MM.1S (cell line): ENCODE results near the gene DIS3L2.
"Not testable (repeated sequence)": the region's sequence is repeated elsewhere in the genome, so short reads cannot be mapped to it uniquely, and the experiment has no call there.

Experiments used
- DNase-seq: peaks from one replicate; pipeline ENCODE4 v3.0.0-alpha.2; 2015
- H2AFZ ChIP-seq: fragments of 300-600 bp; sonication (generic); 2 replicates; pipeline ENCODE4 v1.6.0; 2016; ENCODE audit warnings: antibody characterized with exemption, low read length
- H3F3A ChIP-seq: fragments of 300-600 bp; sonication (generic); 2 replicates; pipeline ENCODE4 v1.6.1; 2016; ENCODE audit warnings: mild to moderate bottlenecking, antibody characterized with exemption, low read length, moderate library complexity, mixed read lengths; ENCODE audit not compliant: insufficient read depth
- H3K27ac ChIP-seq: fragments of 300-600 bp; sonication (generic); 2 replicates; pipeline ENCODE4 v1.5.1; 2016; ENCODE audit warnings: mild to moderate bottlenecking, low read length
- H3K27me3 ChIP-seq: fragments of 300-600 bp; sonication (generic); replicated peaks from 2 replicates; pipeline ENCODE4 v1.6.0; 2016; ENCODE audit warnings: low read length; ENCODE audit not compliant: insufficient read depth
- H3K36me3 ChIP-seq: fragments of 300-600 bp; sonication (generic); replicated peaks from 2 replicates; pipeline ENCODE4 v1.6.1; 2016; ENCODE audit warnings: mild to moderate bottlenecking, low read length, mixed read lengths; ENCODE audit not compliant: insufficient read depth
- H3K4me1 ChIP-seq: fragments of 300-600 bp; sonication (generic); 2 replicates; pipeline ENCODE4 v1.6.1; 2016; ENCODE audit warnings: low read length, mixed read lengths
- H3K4me2 ChIP-seq: fragments of 300-600 bp; sonication (generic); 2 replicates; pipeline ENCODE4 v1.6.0; 2016; ENCODE audit warnings: low read depth, low read length
- H3K4me3 ChIP-seq: fragments of 300-600 bp; sonication (generic); 2 replicates; pipeline ENCODE4 v1.5.1; 2016; ENCODE audit warnings: low read length, mixed read lengths
- H3K79me2 ChIP-seq: fragments of 300-600 bp; sonication (generic); 2 replicates; pipeline ENCODE4 v1.6.1; 2016; ENCODE audit warnings: mixed run types, low read length, mixed read lengths
- H3K9ac ChIP-seq: fragments of 300-600 bp; sonication (generic); 2 replicates; pipeline ENCODE4 v1.6.1; 2016; ENCODE audit warnings: low read length, mixed read lengths
- H3K9me2 ChIP-seq: fragments of 300-600 bp; sonication (generic); replicated peaks from 2 replicates; pipeline ENCODE4 v1.6.1; 2016; ENCODE audit warnings: mild to moderate bottlenecking, low read length, mixed read lengths; ENCODE audit not compliant: insufficient read depth
- H3K9me3 ChIP-seq: fragments of 300-600 bp; sonication (generic); replicated peaks from 2 replicates; pipeline ENCODE4 v1.6.1; 2016; ENCODE audit warnings: mild to moderate bottlenecking, low read length, mixed read lengths; ENCODE audit not compliant: insufficient read depth
- H4K20me1 ChIP-seq: fragments of 300-600 bp; sonication (generic); 2 replicates; pipeline ENCODE4 v1.6.1; 2016; ENCODE audit warnings: mild to moderate bottlenecking, low read length, moderate library complexity, mixed read lengths; ENCODE audit not compliant: insufficient read depth
- CTCF ChIP-seq: fragments of 300-600 bp; sonication (generic); IDR thresholded peaks from 2 replicates; pipeline ENCODE4 v1.5.1; 2016; ENCODE audit warnings: antibody characterized with exemption, low read length, mixed read lengths
- EZH2 ChIP-seq: fragments of 300-600 bp; sonication (generic); optimal IDR thresholded peaks from 2 replicates; pipeline ENCODE3; 2017; ENCODE audit warnings: low read depth, mild to moderate bottlenecking, antibody characterized with exemption, low read length, mixed read lengths
- EZH2phosphoT487 ChIP-seq: fragments of 300-600 bp; sonication (generic); IDR thresholded peaks from 2 replicates; pipeline ENCODE4 v1.6.1; 2018; ENCODE audit warnings: antibody characterized with exemption, low read length

The DIS3L2 gene

DNA sequence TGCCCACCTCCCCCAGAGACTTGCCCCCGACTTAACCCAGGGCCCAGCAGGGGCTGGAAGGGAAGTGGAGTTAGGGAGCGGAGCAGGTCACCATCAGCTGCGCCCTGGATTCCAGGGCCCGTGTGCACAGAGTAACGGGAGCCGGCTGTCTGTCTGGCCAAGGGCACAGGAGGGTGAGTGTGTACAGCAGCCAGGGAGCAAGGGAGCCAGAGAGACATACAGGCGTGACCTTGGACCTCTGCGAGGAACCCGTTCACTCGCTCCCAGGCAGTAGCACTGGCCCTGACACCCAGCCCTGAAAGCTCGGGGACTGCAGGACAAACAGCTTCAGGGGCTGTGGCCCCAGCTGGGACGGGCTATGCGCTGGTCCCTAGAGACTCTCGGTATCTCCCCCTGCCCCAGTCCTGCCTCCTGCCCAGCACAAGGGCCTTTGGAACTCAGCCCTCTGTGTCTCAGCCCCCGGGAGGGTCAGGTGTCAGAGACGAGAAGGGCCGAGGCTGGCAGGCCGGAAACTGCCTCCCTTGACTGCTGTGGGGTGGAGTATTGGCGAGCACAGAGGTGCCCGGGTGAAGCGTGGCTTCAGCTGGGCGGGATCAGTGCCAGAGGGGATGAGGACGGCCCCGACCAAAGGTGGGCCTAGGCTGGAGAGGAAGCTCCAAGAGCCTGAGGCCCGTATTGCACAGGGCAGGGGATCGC, 370.9 kb downstream of the DIS3L2 start:
- H3K4me1 ChIP-seq, H3K4me3 ChIP-seq, H3K79me2 ChIP-seq, H3K4me2 ChIP-seq, H3K9me3 ChIP-seq, H4K20me1 ChIP-seq, H3K9ac ChIP-seq, H3K9me2 ChIP-seq, H3K27ac ChIP-seq, DNase-seq, H3F3A ChIP-seq, H3K27me3 ChIP-seq, H3K36me3 ChIP-seq, H2AFZ ChIP-seq: not testable (repeated sequence)

DNA sequence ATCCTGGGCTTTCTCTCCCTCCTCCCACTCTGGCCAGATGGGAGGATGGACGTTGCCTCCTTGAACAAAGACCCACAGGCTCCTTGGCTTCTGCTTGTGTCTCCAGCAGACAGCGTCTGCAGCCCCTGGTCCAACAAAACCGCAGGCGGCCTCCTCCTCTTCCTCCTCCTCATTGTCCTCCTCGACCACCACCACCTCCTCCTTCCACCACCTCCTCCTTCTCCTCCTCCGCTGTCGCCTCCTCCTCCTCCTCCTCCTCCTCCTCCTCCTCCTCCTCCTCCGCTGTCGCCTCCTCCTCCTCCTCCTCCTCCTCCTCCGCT, 371.4 kb downstream of the DIS3L2 start:
- no peak for DNase-seq
- Histone ChIP-seq H2AFZ (no peak overlapping the region), H3K27ac (no peak overlapping the region), H3K36me3 (no peaks in the 10 kb centered on the region), H3K4me2 (no peak overlapping the region), H3K9me3 (no peaks in the 10 kb centered on the region), H3K9ac (no peak overlapping the region), H3K9me2 (no peaks in the 10 kb centered on the region), H3K4me1 (no peaks in the 10 kb centered on the region), H4K20me1 (no peaks in the 10 kb centered on the region), H3K79me2 (no peaks in the 10 kb centered on the region), H3K27me3 (no peaks in the 10 kb centered on the region), H3F3A (no peaks in the 10 kb centered on the region), H3K4me3 (no peak overlapping the region)
- TF ChIP-seq CTCF (no peak), EZH2 (no peak), EZH2phosphoT487 (no peak)

- Histone ChIP-seq H2AFZ (no peak overlapping the region), H3K36me3 (no peaks in the 10 kb centered on the region), H4K20me1 (no peaks in the 10 kb centered on the region), H3K9me3 (no peaks in the 10 kb centered on the region), H3K79me2 (no peaks in the 10 kb centered on the region), H3K4me3 (no peak overlapping the region), H3K9me2 (no peaks in the 10 kb centered on the region), H3K4me1 (no peaks in the 10 kb centered on the region), H3K9ac (no peak overlapping the region), H3F3A (no peaks in the 10 kb centered on the region), H3K4me2 (no peak overlapping the region), H3K27me3 (no peaks in the 10 kb centered on the region), H3K27ac (no peak overlapping the region)
- TF ChIP-seq CTCF, result peak; percentile 31
- TF ChIP-seq EZH2phosphoT487, result no peak
- no peak for DNase-seq
These were observed 372.0 kb downstream of the DIS3L2 start for GRCh38 chr2:232333361-232334135.

DNA sequence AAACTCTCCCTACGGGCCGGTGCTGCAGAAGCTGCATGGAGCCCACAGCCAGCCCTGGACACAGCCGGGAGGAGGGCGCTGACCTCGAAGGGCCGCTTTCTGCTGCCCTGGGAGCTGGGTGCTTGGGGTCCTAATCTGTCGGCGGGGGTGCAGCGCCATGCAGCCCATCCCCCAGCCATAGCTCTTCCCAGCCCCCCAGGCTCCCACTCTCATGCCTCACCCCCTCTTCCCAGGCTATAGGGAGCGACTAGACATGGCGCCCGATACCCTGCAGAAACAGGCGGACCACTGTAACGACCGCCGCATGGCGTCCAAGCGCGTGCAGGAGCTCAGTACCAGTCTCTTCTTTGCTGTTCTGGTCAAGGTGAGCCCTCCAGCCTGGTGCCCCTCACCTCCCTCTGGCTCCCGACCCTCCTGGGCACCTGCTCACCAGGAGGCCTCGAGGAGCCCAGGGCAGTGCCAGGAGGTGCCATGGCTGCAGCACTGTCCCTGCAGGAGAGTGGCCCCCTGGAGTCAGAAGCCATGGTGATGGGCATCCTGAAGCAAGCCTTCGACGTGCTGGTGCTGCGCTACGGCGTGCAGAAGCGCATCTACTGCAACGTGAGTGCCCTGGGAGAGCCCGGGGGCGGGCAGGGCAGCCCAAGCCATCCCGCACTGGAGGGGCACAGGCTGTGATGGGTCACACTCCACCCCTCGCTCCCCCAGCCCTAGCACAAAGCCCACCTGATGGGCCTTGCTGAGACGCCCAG, 372.8 kb downstream of the DIS3L2 start:
- H3K36me3 ChIP-seq, H3K79me2 ChIP-seq, H3K4me2 ChIP-seq, H3K4me3 ChIP-seq, H3F3A ChIP-seq, H3K9me2 ChIP-seq, H3K9ac ChIP-seq, H3K9me3 ChIP-seq, H3K27me3 ChIP-seq, H2AFZ ChIP-seq, H3K4me1 ChIP-seq, DNase-seq, H4K20me1 ChIP-seq, H3K27ac ChIP-seq: not testable (repeated sequence)

GRCh38 chr2:232334885-232335205, 373.3 kb downstream of the DIS3L2 start:
- not testable (repeated sequence) for H3K36me3 ChIP-seq, DNase-seq, H3K9ac ChIP-seq, H3K27ac ChIP-seq, H3F3A ChIP-seq, H3K27me3 ChIP-seq, H2AFZ ChIP-seq, H3K9me3 ChIP-seq, H3K4me1 ChIP-seq, H3K79me2 ChIP-seq, H3K4me3 ChIP-seq, H3K4me2 ChIP-seq, H4K20me1 ChIP-seq, H3K9me2 ChIP-seq
